PFSK-1 (cell line): ENCODE data around the gene TP53BP2. TPM values are rescaled to one million over a fixed set of nuclear protein-coding genes. Genes with fewer than 3 reads are reported as not detected.

Experiments
- FOXP2 ChIP-seq: optimal IDR thresholded peaks from 2 replicates; pipeline ENCODE3; 2011; ENCODE audit warnings: borderline replicate concordance, control low read depth, inconsistent platforms; ENCODE audit not compliant: insufficient read depth; ENCODE audit errors: extremely low read length, extremely low read depth
- POLR2AphosphoS5 ChIP-seq: IDR thresholded peaks from 2 replicates; pipeline ENCODE4 v1.6.1; 2012; ENCODE audit warnings: low read depth, mild to moderate bottlenecking, control low read depth, low read length, moderate library complexity
- REST ChIP-seq, 2 experiments: IDR thresholded peaks; 2 replicates each; pipeline versions ENCODE4 v1.6.1 to v1.8.0; 2011 to 2012; ENCODE audit warnings: low read depth in 2 of 2, low read length in 2 of 2, control low read depth in 1 of 2, inconsistent platforms in 1 of 2, mild to moderate bottlenecking in 1 of 2, moderate library complexity in 1 of 2; ENCODE audit not compliant: insufficient read depth in 1 of 2
- SIN3A ChIP-seq: IDR thresholded peaks from 2 replicates; pipeline ENCODE4 v1.6.1; 2012; ENCODE audit warnings: mild to moderate bottlenecking, low read length, moderate library complexity, borderline replicate concordance; ENCODE audit not compliant: insufficient read depth
- TAF1 ChIP-seq: IDR thresholded peaks from 2 replicates; pipeline ENCODE4 v1.6.1; 2012; ENCODE audit warnings: low read length, control low read depth, borderline replicate concordance; ENCODE audit not compliant: insufficient read depth
- polyA plus RNA-seq: library from polyadenylated mRNA; unstranded; fragments of >200 nt; gene quantifications from one replicate; pipeline ENCODE4 v1.2.1, GENCODE V29; 2012; ENCODE audit warnings: low read depth, missing spikeins; ENCODE audit not compliant: insufficient read length

TP53BP2 gene, protein sequence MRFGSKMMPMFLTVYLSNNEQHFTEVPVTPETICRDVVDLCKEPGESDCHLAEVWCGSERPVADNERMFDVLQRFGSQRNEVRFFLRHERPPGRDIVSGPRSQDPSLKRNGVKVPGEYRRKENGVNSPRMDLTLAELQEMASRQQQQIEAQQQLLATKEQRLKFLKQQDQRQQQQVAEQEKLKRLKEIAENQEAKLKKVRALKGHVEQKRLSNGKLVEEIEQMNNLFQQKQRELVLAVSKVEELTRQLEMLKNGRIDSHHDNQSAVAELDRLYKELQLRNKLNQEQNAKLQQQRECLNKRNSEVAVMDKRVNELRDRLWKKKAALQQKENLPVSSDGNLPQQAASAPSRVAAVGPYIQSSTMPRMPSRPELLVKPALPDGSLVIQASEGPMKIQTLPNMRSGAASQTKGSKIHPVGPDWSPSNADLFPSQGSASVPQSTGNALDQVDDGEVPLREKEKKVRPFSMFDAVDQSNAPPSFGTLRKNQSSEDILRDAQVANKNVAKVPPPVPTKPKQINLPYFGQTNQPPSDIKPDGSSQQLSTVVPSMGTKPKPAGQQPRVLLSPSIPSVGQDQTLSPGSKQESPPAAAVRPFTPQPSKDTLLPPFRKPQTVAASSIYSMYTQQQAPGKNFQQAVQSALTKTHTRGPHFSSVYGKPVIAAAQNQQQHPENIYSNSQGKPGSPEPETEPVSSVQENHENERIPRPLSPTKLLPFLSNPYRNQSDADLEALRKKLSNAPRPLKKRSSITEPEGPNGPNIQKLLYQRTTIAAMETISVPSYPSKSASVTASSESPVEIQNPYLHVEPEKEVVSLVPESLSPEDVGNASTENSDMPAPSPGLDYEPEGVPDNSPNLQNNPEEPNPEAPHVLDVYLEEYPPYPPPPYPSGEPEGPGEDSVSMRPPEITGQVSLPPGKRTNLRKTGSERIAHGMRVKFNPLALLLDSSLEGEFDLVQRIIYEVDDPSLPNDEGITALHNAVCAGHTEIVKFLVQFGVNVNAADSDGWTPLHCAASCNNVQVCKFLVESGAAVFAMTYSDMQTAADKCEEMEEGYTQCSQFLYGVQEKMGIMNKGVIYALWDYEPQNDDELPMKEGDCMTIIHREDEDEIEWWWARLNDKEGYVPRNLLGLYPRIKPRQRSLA
- 18.1 TPM for polyA plus RNA-seq

- TF ChIP-seq REST (IDR thresholded peaks at IDR 0.05; ENCODE audit: insufficient read depth in 1 of 2, low read depth in 2 of 2, low read length in 2 of 2) (no peak), FOXP2 (no peak), TAF1 (peak; percentile 79), SIN3A (no peak), POLR2AphosphoS5 (peak; percentile 74)
These were observed at the start of gene TP53BP2 for GRCh38 chr1:223845810-223846682. TSS of gene TP53BP2 (minus strand) at chr1:223845947. CDS start at chr1:223845680, 267 bp downstream.

DNA sequence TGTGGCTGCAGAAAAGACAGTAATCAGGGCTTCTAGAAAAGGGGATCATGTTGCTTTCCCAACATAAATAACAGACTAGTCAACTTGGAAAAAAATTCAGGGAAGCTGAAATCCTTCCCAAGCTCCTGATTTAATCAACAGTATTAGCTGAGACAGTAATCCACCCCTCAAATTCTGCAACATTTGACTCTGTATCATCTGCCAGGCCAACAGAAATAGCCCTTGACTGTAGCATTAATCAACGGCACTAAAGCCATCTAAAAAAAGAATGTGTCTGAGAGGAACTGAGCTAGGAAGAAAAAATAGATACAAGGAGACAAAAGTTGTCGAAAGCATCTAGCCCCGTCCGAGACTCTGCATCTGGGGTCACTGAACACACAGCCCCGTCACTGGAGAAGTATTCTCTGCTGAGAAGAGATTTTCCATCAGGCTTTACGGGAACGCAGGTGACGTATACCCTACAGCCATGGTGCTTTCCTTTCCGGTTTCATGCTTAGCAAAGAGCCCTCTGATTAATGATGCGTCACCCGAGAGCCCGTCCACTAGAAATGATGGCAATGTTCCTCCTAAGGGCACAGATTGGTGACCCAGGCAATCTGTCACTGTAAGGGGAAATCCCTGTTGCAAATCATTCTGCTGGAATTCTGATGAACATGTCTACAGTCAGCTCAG is 42.1 kb upstream of the TP53BP2 start:
- TF ChIP-seq POLR2AphosphoS5 (no peak), REST (IDR thresholded peaks at IDR 0.05; ENCODE audit: insufficient read depth in 1 of 2, low read depth in 2 of 2, low read length in 2 of 2) (no peak), FOXP2 (no peak), TAF1 (no peak), SIN3A (no peak)

DNA sequence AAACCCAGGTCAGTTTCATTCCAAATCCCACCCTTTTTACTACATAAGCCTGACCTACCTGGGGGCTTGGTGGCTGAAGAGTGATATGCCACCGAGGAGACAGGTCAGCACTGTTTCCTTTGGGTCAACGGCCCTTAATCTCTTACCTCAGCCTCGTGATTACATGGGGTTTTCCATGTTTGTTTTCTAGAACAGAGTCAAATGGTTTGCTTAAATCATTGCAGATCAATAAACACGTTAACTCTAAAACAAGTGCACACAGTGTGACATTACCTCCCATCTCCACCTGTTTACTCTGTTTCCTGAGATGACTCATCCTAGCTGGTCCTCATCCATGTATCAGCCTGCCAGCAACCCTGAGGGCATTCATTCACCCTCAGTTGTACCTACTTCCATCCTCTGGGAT is 40.8 kb upstream of the TP53BP2 start:
- TF ChIP-seq REST (IDR thresholded peaks at IDR 0.05; ENCODE audit: insufficient read depth in 1 of 2, low read depth in 2 of 2, low read length in 2 of 2) (no peak), SIN3A (no peak), FOXP2 (no peak), POLR2AphosphoS5 (no peak)

GRCh38 chr1:223885614-223886013 is 39.9 kb upstream of the TP53BP2 start:
- TF ChIP-seq TAF1, result no peak
- no peak for TF ChIP-seq REST (IDR thresholded peaks at IDR 0.05; ENCODE audit: insufficient read depth in 1 of 2, low read depth in 2 of 2, low read length in 2 of 2)
- TF ChIP-seq FOXP2, result no peak
- no peak for TF ChIP-seq SIN3A
- no peak for TF ChIP-seq POLR2AphosphoS5
